GM21737 (cell line): ENCODE data around the gene PATJ.

Experiments used
- ATAC-seq: cut with Tn5 transposase; IDR thresholded peaks from one replicate; pipeline ENCODE4 v1.9.1; 2021; ENCODE audit warnings: mild to moderate bottlenecking, moderate library complexity; ENCODE audit not compliant: unreplicated experiment

The PATJ gene

GRCh38 chr1:61978796-61979195, 236.5 kb downstream of the PATJ start:
- no peak for ATAC-seq

GRCh38 chr1:61979729-61980128, 237.4 kb downstream of the PATJ start:
- ATAC-seq = no peak

GRCh38 chr1:61980561-61980960, 238.3 kb downstream of the PATJ start:
- ATAC-seq = no peak

DNA sequence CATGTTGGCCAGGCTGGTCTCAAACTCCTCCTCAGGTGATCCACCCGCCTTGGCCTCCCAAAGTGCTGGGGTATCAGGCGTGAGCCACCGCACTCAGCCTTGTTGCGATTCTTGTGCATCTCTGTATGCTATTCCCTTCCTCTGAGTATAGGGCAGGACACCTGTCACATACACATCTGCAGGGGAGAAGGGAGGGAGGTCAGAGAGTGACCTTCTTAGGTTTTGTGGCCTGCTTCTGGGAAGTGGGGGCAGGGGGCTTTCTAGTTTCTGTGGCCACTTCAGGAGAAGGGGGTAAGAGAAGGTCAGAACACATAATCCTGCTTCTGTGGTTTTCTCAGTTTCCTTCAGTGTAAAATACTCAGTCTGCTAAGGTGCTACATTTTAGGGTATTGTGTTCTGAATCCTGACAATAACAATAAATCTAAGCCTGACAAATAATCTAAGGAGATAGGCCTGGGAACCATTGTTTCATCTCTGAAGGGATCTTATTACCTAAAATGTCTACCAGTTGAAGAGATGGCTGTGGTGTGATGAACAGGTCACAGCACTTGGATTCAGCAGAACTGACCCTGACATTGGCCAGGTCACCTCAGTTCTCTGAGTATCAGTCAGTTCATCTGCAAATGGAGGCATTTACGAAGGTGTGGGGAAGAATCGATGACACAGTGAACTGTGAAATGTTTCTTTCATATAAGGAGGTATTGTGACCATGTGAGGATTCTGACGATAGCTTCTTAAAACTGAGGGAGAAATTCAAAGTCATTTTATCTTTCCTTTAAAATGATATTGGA, 239.8 kb downstream of the PATJ start:
- no peak for ATAC-seq

GRCh38 chr1:61983236-61983635, 241.0 kb downstream of the PATJ start:
- no peak for ATAC-seq

- ATAC-seq = no peak
These were observed 250.0 kb downstream of the PATJ start for GRCh38 chr1:61992257-61992656.

GRCh38 chr1:61993331-61993961, 251.2 kb downstream of the PATJ start:
- no peak for ATAC-seq

DNA sequence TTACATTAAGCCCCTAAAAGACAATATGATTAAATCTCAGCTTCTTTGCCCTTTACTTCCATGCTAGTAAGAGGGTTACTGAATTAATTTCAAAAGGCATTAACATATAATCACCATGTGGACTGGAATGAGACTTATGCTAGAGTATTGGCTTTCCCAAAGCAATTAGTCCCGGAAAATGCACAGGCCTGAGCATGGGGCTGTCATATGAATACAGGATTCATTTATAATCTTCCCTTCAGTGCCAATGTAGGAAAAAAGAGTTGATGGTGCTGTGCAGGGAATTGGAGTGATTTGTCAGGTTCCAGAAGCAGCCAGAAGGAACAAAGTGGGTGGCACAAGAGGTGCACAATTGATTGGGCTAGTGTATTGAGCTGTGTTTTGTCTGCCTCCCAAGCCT, 253.4 kb downstream of the PATJ start:
- no peak for ATAC-seq

DNA sequence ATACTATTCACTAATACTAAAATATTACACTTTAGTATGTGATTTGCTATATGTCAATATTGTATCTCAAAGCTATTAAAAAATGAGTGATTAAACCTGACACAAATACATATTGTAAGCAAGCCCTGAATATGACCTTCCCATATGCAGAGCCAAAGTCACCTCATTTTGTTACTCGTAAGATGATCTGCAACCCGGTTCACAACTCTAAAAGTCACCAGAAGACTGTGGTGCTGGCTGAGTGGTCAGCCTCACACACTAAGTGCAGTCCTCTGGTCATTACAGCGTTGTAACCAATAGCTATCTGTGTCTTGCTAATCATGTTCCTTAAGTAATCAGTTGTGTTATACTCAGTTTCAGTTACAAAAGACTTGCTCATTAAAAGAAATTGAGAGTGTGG, 254.8 kb downstream of the PATJ start:
- no peak for ATAC-seq

- no peak for ATAC-seq
These were observed 261.5 kb downstream of the PATJ start for GRCh38 chr1:62003777-62004176.

- ATAC-seq = no peak
These were observed 264.4 kb downstream of the PATJ start for GRCh38 chr1:62006690-62007089.

- ATAC-seq = no peak
These were observed 268.7 kb downstream of the PATJ start for GRCh38 chr1:62011006-62011405.

DNA sequence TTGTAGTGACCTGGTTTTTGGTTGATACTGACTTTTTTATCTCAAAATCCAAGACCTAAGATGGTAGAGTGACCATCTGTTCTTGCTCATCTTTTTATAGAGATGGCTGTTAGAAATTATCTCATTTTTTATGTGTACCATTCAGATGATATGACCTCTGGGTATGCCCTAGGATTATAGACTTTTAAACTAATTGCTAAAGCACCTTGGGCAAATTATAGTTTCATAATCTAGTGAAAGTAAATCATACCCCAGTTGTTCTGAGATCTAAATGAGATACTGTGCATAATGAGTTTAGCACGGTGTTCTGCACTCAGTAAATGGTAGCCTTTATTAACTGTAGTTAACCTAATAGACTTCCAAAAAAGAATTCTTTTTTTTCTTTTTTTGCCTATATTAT, 269.8 kb downstream of the PATJ start:
- no peak for ATAC-seq

DNA sequence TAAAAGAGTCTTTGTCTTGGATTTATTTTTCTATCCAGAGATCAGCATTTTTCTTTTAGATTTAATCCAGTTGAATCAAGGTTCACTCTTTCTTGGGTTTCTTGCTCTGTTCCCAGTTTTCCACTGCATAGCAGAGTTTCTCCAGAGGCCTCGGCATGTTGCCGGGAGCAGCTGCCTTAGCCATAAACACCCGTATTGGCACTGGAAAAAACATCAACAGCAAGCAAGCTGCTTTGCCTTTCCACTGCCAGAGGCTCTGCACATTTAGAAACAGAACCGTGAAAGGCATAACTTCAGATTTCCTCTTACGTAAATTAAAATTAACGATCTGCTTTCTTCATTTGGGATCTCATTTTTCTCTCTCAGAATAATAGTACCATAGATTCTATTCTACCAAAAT, 270.6 kb downstream of the PATJ start:
- ATAC-seq = no peak

DNA sequence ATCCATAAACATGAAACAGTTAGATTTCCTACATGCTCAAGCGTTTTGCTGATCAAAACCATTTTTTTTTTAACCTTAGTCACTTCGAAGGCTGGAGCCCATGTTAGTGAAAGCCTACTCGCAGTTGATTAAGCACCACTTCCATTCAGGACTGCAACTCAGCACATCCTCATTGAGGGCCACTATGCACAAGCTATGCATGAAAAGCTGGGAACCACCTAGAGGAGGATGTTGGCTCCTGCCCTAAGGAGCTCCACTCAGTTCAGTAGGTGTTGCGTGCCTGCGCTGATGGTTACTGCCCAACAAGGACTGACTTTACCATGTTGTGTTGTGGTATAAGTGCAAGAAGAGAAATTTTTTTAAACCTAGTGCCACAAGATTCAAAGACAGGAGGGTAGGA, 271.0 kb downstream of the PATJ start:
- no peak for ATAC-seq

- no peak for ATAC-seq
These were observed 280.2 kb downstream of the PATJ start for GRCh38 chr1:62022382-62022983.

- ATAC-seq = no peak
These were observed 282.4 kb downstream of the PATJ start for GRCh38 chr1:62024690-62025089.

DNA sequence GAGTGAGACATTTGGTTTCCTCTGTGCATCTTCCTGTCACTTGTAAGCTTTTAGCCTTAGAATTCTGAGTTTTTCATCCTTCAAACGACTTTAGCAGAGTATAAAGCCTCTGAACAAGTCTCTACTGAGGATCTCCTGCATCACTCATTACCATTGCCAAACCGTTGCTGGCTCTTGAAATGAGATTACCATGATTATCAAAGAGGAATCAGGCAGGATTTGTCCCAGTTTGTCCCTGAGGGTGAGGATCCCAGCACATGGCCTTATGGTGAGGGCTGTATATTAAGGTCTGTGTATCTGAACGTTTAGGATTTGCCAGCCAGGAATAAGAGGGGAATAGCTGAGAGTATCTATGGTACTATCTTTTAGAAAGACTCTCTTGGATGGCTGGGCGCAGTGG, 282.9 kb downstream of the PATJ start:
- no peak for ATAC-seq

- ATAC-seq = no peak
These were observed 283.6 kb downstream of the PATJ start for GRCh38 chr1:62025892-62026291.

- no peak for ATAC-seq
These were observed 287.4 kb downstream of the PATJ start for GRCh38 chr1:62029704-62030103.

DNA sequence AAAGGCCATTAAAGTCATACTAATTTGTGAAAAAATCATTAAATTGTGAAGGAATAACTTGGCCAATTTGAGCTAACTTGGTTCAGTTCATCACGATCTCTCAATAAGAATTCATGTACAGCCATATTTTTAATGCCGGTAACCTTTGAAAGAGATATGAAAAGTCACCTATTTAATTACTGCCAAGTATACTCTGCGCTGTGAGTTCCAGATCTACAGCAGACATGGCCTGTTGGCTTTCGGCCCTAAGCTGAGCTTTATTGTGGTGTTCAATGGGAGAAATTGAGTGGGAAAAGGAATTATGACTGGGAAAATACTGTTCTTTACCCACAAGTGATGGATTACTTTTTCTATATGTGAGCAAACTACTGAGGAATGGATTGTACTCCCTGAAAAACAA, 292.5 kb downstream of the PATJ start:
- ATAC-seq = no peak

DNA sequence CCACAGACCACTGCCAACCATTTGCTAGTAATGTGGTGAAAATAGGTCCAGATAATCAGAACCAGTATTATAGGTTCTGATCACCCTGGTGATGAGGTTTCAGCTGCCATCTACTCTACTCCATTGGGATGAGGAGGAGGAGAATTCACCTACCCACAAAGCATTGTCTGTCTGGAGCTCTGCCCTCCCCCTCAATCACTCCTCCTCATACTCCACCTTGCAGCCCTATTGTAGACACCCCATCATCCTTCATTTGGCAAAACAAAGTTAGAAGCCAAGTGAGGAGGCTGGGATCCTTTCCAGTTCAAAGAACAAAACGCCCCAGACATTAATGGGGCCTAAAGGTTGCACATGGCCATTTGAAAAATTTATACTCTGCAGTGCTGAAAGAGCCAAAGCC, 295.0 kb downstream of the PATJ start:
- no peak for ATAC-seq
